Stimulated activated CD8-positive, alpha-beta memory T cell treated with anti-CD3 and anti-CD28 coated beads, Interleukin-2, amount 100 ng/mL, for 1 hour (primary cell): ENCODE measurements around the gene GALR1.
"Not testable (repeated sequence)": the region's sequence is repeated elsewhere in the genome, so short reads cannot be mapped to it uniquely, and the experiment has no call there.

Experiments
- DNase-seq, 2 donors: peaks; one replicate each; pipeline ENCODE4 v3.0.0-alpha.2; 2020; ENCODE audit warnings: low read depth in 2 of 2

GALR1 gene, protein sequence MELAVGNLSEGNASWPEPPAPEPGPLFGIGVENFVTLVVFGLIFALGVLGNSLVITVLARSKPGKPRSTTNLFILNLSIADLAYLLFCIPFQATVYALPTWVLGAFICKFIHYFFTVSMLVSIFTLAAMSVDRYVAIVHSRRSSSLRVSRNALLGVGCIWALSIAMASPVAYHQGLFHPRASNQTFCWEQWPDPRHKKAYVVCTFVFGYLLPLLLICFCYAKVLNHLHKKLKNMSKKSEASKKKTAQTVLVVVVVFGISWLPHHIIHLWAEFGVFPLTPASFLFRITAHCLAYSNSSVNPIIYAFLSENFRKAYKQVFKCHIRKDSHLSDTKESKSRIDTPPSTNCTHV

GRCh38 chr18:77249569-77250500 lies at the start of gene GALR1:
Gene GALR1 (plus strand): TSS chr18:77249848. CDS start chr18:77250549, 701 bp downstream.
- DNase-seq = no peak

GRCh38 chr18:77201506-77201905 lies 48.1 kb upstream of the GALR1 start:
- no peak for DNase-seq

DNA sequence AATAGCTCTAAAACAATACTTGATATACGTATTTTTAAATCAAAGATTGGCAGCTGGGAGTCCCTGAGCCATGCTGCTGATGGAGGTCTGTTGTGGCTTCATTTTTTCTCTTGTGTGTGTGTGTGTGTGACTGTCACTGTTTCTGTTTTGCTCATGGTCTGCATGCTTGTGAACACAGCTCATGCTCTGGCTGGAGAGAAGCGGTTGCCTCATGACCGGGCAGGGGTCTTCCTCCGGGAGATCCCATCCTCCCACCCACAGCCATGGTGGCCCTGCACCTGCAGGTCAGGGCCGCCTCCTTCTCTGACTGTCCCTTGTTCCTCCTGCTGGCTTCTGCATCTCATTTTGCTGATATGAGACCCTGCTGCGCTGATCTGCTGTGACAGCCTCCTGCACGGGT lies 47.3 kb upstream of the GALR1 start:
- DNase-seq = no peak

GRCh38 chr18:77203071-77203470 lies 46.6 kb upstream of the GALR1 start:
- no peak for DNase-seq

DNA sequence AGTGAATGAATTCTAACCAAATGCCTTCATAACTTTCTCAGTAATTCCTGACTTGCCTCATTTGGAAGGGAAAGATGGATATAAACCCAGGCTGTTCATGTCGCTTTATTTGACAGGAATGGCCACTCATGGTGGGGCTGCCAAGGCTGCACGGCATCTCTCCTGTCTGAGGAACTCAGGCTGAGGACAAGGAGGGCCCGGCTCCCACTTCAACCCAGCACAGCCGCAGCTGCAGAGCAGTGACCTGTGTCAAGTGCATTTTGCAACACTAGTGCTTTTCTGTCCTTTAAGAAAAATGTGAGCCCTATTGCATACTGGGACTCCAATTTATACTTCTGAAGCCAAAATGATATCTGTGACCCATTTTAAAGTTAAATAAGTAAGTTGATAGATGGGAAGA lies 45.8 kb upstream of the GALR1 start:
- no peak for DNase-seq

GRCh38 chr18:77205769-77206168 lies 43.9 kb upstream of the GALR1 start:
- DNase-seq = no peak

DNA sequence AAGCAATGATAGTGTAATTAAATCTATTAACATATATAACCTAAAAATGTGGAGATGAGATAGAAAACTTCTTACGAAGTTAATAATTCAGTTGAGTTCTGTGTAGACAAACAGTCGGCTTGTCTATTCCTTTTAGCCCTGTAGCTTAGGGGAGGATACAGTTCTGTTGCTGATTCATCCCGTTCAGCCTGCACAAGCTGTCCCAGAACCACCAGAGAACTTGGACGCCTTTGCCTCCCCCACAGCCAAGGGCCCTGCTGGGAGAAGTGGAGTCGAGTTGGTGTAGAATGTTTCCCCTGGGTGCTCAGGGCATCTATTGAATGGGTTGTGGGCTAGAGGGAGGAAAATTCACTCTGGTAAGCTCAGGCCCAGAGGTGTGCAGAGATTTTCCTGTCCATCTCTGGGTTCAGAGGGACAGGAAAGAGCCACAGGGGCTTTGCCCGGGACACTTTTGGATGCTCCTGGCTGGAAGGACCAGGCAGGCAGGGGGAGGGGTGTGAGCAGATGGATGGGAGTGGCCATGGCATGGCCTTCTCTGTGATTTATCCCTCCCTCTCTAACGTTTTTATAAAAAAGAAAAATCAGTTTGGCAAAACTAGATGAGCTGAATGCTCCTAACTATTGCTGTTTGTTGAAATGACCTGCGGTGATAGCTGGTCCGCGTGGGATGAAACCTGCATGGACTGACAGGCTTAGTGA lies 42.8 kb upstream of the GALR1 start:
- no peak for DNase-seq

DNA sequence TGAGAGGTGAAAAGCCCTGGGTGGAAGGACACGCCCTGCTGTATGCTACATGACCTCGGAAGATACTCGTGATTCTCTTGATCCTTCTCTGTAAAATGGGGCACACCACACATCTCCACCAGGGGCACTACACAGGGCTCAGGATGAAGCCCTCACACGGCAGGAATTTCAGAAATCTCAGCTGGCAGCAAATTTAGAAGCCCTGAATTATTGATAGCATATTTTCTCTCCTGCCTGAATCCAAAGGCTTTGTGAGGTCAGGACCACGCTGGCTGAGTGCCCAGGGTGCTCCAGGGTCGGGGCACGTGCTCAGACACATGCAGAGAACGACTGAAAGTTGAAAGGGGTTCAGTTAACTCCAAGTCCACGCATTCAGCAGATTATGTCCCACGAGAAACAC lies 42.1 kb upstream of the GALR1 start:
- DNase-seq = peak in 1 of 2 donors; percentile 25

- no peak for DNase-seq
These were observed 40.7 kb upstream of the GALR1 start for GRCh38 chr18:77208964-77209363.

GRCh38 chr18:77209587-77209986 lies 40.1 kb upstream of the GALR1 start:
- DNase-seq = no peak

- no peak for DNase-seq
These were observed 39.4 kb upstream of the GALR1 start for GRCh38 chr18:77210249-77210648.

DNA sequence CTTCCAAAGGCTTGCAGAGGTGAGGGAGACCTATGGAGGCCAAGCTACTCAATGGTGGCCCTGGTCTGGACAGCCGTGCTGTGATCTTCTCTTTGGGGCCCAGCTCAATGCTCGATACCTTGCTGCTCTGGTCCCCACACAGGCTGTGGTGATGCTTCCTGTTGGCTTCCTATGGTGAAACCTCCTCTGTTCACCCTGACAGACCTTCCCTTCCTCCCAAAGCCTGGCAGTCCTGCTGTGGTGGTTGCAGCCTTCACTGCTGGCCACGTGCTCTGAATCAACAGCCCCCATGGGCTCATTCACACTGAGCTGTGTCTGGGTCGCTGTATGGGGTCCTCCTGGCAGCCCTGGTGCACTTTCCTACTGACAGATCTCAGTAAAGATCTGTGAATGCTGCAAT lies 31.0 kb upstream of the GALR1 start:
- DNase-seq = no peak

- DNase-seq = no peak
These were observed 28.9 kb upstream of the GALR1 start for GRCh38 chr18:77220726-77221125.

- DNase-seq = no peak
These were observed 27.2 kb upstream of the GALR1 start for GRCh38 chr18:77222464-77222863.

DNA sequence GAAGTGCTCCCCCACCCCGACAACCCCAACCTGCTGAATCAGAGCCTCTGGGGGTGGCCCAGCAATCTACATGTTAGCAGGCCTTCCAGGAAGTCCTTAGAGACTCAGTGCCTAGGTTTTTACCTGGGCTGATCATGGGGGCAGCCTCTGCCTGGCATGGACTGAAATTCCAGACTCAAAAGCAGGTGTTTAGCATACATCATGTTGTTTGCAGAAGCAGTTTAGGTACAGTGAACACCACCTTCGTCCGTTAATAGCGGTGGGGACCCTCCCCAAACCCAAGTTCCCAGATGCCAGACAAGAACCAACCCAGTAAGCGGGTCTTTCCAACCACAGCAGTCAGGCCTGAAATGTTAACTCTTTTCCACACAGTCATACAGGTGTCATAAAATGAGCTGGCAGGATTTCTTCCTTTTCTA lies 26.4 kb upstream of the GALR1 start:
- DNase-seq = no peak

GRCh38 chr18:77223653-77224052 lies 26.0 kb upstream of the GALR1 start:
- DNase-seq = no peak

DNA sequence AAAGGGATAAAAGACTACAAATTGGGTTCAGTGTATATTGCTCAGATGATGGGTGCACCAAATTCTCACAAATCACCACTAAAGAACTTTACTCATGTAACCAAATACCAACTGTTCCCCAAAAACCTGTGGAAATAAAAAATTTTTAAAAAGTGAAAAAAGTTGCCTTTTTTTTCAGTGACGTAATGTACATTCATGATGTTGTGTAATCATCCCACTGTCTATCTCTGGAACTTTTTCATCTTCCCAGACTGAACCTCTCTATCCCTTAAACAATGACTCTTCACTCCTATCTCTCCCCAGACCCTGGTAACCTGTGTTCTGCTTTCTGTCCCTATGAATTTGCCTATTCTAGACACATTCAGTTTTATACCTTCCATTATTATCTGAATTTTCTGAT lies 19.0 kb upstream of the GALR1 start:
- DNase-seq = no peak

DNA sequence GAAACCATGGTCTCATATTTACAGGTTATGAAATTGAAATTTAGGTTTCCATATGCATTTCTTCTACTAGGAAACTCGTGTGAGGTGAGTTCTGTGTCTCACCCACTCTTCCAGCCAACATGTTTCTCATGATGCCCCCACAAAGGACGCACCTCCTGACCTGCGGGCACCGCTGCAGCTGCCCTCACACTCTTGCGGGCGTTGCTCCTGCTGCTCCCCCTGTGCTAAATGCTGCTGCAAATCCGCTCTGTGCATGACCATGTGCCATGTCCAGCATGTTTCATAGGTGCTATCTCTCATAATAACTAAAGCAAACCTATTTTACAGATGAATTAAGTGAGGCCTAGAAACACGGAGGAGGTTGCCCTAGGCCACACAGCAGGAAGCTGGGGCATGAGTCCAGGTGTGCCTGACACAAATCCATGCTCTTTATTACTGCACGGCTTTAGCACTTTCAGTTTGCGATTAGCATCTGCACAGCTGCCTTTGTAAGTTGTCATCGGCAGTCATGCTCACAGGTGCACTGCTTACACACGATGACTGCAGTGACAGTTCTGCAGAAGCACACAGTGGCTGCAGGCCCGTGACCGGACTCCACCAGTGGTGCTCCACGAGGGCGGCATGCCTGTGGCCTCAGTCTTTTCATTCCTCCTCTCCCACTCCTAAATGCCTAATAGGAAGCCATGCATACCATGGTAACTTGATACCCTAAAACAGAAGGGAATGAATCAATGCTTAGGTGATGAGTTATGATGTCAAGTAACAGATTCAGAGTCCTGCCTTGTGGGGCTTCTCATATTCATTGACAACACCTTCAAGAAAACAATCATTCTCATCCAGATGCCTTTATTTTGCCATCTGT lies 14.9 kb upstream of the GALR1 start:
- no peak for DNase-seq

GRCh38 chr18:77239285-77239684 lies 10.4 kb upstream of the GALR1 start:
- not testable (repeated sequence) for DNase-seq

GRCh38 chr18:77248873-77249568 lies 627 bp upstream of the GALR1 start:
- no peak for DNase-seq

DNA sequence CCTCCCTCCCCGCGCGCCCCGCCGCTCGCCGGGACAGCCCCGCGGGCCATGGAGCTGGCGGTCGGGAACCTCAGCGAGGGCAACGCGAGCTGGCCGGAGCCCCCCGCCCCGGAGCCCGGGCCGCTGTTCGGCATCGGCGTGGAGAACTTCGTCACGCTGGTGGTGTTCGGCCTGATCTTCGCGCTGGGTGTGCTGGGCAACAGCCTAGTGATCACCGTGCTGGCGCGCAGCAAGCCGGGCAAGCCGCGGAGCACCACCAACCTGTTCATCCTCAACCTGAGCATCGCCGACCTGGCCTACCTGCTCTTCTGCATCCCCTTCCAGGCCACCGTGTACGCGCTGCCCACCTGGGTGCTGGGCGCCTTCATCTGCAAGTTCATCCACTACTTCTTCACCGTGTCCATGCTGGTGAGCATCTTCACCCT lies 865 bp downstream of the GALR1 start:
- DNase-seq = no peak
